HCT116 (cell line): ENCODE results near the gene STUM. TPM values are rescaled to one million over a fixed set of nuclear protein-coding genes. Genes with fewer than 3 reads are reported as not detected.

Source experiments
- ATAC-seq: fragments of 200-7000 bp; cut with Tn5 transposase; 2 replicates; pipeline ENCODE4 v1.9.1; 2020; ENCODE audit warnings: mild to moderate bottlenecking, moderate library complexity
- BruUV-seq: library from RNA; stranded (reverse); fragments of 400-500 nt; replicated peaks from 2 replicates; lab custom pipeline; 2021; lab: Mats Ljungman, UMichigan
- CTCF ChIA-PET: fragments of 300-600 bp; sonication (Branson Sonifier 250); formaldehyde crosslinking; loops from one replicate; lab custom pipeline; 2021; ENCODE audit warnings: antibody characterized with exemption; lab: Charles Lee
- POLR2A ChIA-PET: fragments of 300-600, 350-600 bp; sonication (Branson Sonifier 250); formaldehyde crosslinking; loops from one replicate; lab custom pipeline; 2021; ENCODE audit warnings: antibody characterized with exemption; lab: Charles Lee
- RAD21 ChIA-PET, 2 experiments: fragments of 300-600 bp; sonication (Branson Sonifier 250); formaldehyde crosslinking; loops; one replicate each; lab custom pipeline; 2023; ENCODE audit warnings: low total read pairs in 2 of 2; ENCODE audit not compliant: uncharacterized antibody in 2 of 2, unreplicated experiment in 2 of 2, low non-redundant PET in 1 of 2; lab: Charles Lee
- DNase-seq: peaks from one replicate; pipeline ENCODE4 v3.0.0-alpha.2; 2010; ENCODE audit warnings: low read depth, low spot score
- H2AFZ ChIP-seq: fragments of 200-600 bp; shearing (Covaris generic), sonication (generic); 2 replicates; pipeline ENCODE4 v1.6.1; 2017; ENCODE audit warnings: low read depth, mixed run types, mixed read lengths, antibody characterized with exemption, low read length; ENCODE audit not compliant: poor library complexity, severe bottlenecking
- H3K27ac ChIP-seq: 2 replicates; pipeline ENCODE4 v1.5.1; 2012; ENCODE audit warnings: low read depth, low read length
- H3K27me3 ChIP-seq: fragments of 200-600 bp; sonication (generic); 2 replicates; pipeline ENCODE4 v1.6.1; 2016; ENCODE audit warnings: mixed run types, low read length, mixed read lengths; ENCODE audit not compliant: insufficient read depth
- H3K36me3 ChIP-seq, 2 experiments: fragments of 200-500 bp in 1 of 2; fragments of 200-600 bp in 1 of 2; sonication (Bioruptor generic) in 1 of 2; sonication (generic) in 1 of 2; 2 replicates each; pipeline versions ENCODE4 v1.5.1 to v1.6.1; 2014 to 2016; ENCODE audit warnings: low read length in 2 of 2, inconsistent platforms in 1 of 2, mixed read lengths in 1 of 2, mixed run types in 1 of 2; ENCODE audit not compliant: insufficient read depth in 2 of 2, control insufficient read depth in 1 of 2
- H3K4me1 ChIP-seq, 2 experiments: fragments of 200-600 bp in 1 of 2; sonication (generic) in 1 of 2; 2 replicates each; pipeline versions ENCODE4 v1.5.1 to v1.6.1; 2012 to 2017; ENCODE audit warnings: low read length in 2 of 2, inconsistent platforms in 1 of 2, mild to moderate bottlenecking in 1 of 2, mixed read lengths in 1 of 2, mixed run types in 1 of 2, moderate library complexity in 1 of 2; ENCODE audit not compliant: insufficient read depth in 2 of 2, control insufficient read depth in 1 of 2
- H3K4me2 ChIP-seq: fragments of 200-600 bp; sonication (generic); 2 replicates; pipeline ENCODE4 v1.6.1; 2017; ENCODE audit warnings: mixed run types, low read length, mixed read lengths
- H3K4me3 ChIP-seq, 2 experiments: fragments of 200-600 bp in 1 of 2; sonication (generic) in 1 of 2; replicated peaks in 1 of 2; 2 replicates each; pipeline ENCODE4 v1.5.1; 2011 to 2016; ENCODE audit warnings: low read length in 2 of 2, control low read depth in 1 of 2, low read depth in 1 of 2, mild to moderate bottlenecking in 1 of 2, mixed read lengths in 1 of 2, mixed run types in 1 of 2
- H3K79me2 ChIP-seq: fragments of 200-600 bp; sonication (generic); 2 replicates; pipeline ENCODE4 v1.6.1; 2017; ENCODE audit warnings: mild to moderate bottlenecking, mixed run types, low read length, moderate library complexity, mixed read lengths; ENCODE audit not compliant: insufficient read depth
- H3K9ac ChIP-seq: fragments of 200-600 bp; sonication (generic); 2 replicates; pipeline ENCODE4 v1.6.1; 2016; ENCODE audit warnings: low read length, mixed read lengths
- H3K9me2 ChIP-seq: fragments of 200-600 bp; sonication (generic), shearing (Covaris generic); 2 replicates; pipeline ENCODE4 v1.6.1; 2017; ENCODE audit warnings: mixed run types, mild to moderate bottlenecking, moderate library complexity; ENCODE audit not compliant: insufficient read depth
- H3K9me3 ChIP-seq, 2 experiments: fragments of 200-500 bp in 1 of 2; fragments of 200-600 bp in 1 of 2; sonication (Bioruptor generic) in 1 of 2; sonication (generic) in 1 of 2; 2 replicates each; pipeline ENCODE4 v1.6.1; 2014 to 2017; ENCODE audit warnings: low read length in 2 of 2, mixed read lengths in 2 of 2, inconsistent platforms in 1 of 2, low read depth in 1 of 2, mild to moderate bottlenecking in 1 of 2, mixed run types in 1 of 2, moderate library complexity in 1 of 2; ENCODE audit not compliant: control insufficient read depth in 1 of 2, insufficient read depth in 1 of 2
- H4K20me1 ChIP-seq: fragments of 200-600 bp; sonication (generic), shearing (Covaris generic); 2 replicates; pipeline ENCODE4 v1.6.1; 2017; ENCODE audit warnings: mixed run types, mild to moderate bottlenecking, moderate library complexity; ENCODE audit not compliant: insufficient read depth
- CEBPB ChIP-seq: IDR thresholded peaks from 2 replicates; pipeline ENCODE4 v1.6.1; 2012; ENCODE audit warnings: low read depth
- EGR1 ChIP-seq: IDR thresholded peaks from 2 replicates; pipeline ENCODE4 v1.6.1; 2012; ENCODE audit warnings: low read depth
- EZH2 ChIP-seq: fragments of 200-600 bp; sonication (generic); IDR thresholded peaks from 2 replicates; pipeline ENCODE4 v1.6.1; 2017; ENCODE audit warnings: antibody characterized with exemption, mixed run types
- EZH2phosphoT487 ChIP-seq: fragments of 200-600 bp; IDR thresholded peaks from 2 replicates; pipeline ENCODE4 v1.6.1; 2018; ENCODE audit warnings: antibody characterized with exemption, borderline replicate concordance
- POLR2A ChIP-seq: IDR thresholded peaks from 2 replicates; pipeline ENCODE4 v1.7.0; 2011; ENCODE audit warnings: borderline replicate concordance; ENCODE audit not compliant: insufficient read depth, insufficient read length; ENCODE audit errors: extremely low read depth
- RAD21 ChIP-seq: IDR thresholded peaks from 2 replicates; pipeline ENCODE4 v1.6.1; 2012; ENCODE audit warnings: low read depth, mild to moderate bottlenecking
- SP1 ChIP-seq: IDR thresholded peaks from 2 replicates; pipeline ENCODE4 v1.6.1; 2012; ENCODE audit warnings: low read depth
- intact Hi-C: fragments of 100-400 bp; cut with micrococcal nuclease; formaldehyde crosslinking; loops from 2 replicates; pipeline ENCODE4 v1.10.0; 2022
- total RNA-seq: library from RNA; stranded (reverse); gene quantifications from one replicate; pipeline ENCODE4 v1.2.1, GENCODE V29; 2021; ENCODE audit not compliant: unreplicated experiment
- TF ChIP-seq, protein P1 (sequence below): IDR thresholded peaks from 2 replicates; pipeline ENCODE4 v1.6.1; 2012
- TF ChIP-seq, protein P2 (sequence below), 3 experiments: fragments of 200-600 bp in 1 of 3; sonication (generic) in 1 of 3; IDR thresholded peaks in 2 of 3; conservative IDR thresholded peaks in 1 of 3; 2 replicates each; pipeline ENCODE4 v1.5.1; 2012 to 2017; ENCODE audit warnings: low read depth in 2 of 3, low read length in 2 of 3, antibody characterized with exemption in 1 of 3, borderline replicate concordance in 1 of 3, control low read depth in 1 of 3, mild to moderate bottlenecking in 1 of 3, mixed read lengths in 1 of 3, mixed run types in 1 of 3, moderate library complexity in 1 of 3; ENCODE audit not compliant: insufficient read depth in 1 of 3
- TF ChIP-seq, protein P3 (sequence below): IDR thresholded peaks from 2 replicates; pipeline ENCODE4 v1.6.1; 2011; ENCODE audit warnings: mild to moderate bottlenecking, low read length, moderate library complexity; ENCODE audit not compliant: insufficient replicate concordance; ENCODE audit errors: extremely low read depth

Gene STUM
- total RNA-seq, 1 experiment from 2014 or later = not detected

DNA sequence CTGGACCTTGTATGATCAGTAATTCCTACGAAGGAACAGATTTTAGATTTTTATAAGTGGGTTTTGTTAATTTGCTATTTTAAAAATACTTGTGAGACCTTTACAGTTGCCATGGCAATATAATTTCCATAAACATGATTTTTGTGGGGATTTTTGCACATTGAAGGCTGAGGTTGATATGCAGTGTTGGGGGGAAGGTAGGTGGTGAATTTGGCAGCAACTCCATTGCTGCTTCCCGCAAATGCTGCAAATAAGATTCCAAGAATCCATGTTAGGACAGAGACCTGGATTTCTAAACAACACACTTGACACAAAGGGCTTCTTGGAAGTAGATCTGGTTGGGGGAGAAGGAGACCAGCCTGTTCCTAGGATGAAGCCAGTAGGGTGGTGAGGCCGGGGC is 18.2 kb downstream of the STUM start:
- no peaks in the 10 kb centered on the region for H3K9me3 ChIP-seq
- DNase-seq (no peak), ATAC-seq (no peak)
- H3K79me2 ChIP-seq = no peaks in the 10 kb centered on the region
- no peaks in the 10 kb centered on the region for H4K20me1 ChIP-seq
- ChIA-PET CTCF (interaction anchor here (1.6 kb wide), 1 partner anchor 20 kb away, joined by 9 read pairs; no protein-coding TSS in a partner anchor), RAD21 (no interaction called here), POLR2A (no interaction called here)
- H3K36me3 ChIP-seq = no peaks in the 10 kb centered on the region
- no TSS peak for BruUV-seq
- intact Hi-C loops = no loop called here
- no peak overlapping the region for H3K4me2 ChIP-seq
- H3K4me3 ChIP-seq = no peak overlapping the region
- no peaks in the 10 kb centered on the region for H3K9me2 ChIP-seq
- H3K27ac ChIP-seq = no peak overlapping the region
- no peak overlapping the region for H2AFZ ChIP-seq
- no peak for TF ChIP-seq EGR1
- no peaks in the 10 kb centered on the region for H3K27me3 ChIP-seq
- no peaks in the 10 kb centered on the region for H3K4me1 ChIP-seq
- H3K9ac ChIP-seq = no peak overlapping the region

DNA sequence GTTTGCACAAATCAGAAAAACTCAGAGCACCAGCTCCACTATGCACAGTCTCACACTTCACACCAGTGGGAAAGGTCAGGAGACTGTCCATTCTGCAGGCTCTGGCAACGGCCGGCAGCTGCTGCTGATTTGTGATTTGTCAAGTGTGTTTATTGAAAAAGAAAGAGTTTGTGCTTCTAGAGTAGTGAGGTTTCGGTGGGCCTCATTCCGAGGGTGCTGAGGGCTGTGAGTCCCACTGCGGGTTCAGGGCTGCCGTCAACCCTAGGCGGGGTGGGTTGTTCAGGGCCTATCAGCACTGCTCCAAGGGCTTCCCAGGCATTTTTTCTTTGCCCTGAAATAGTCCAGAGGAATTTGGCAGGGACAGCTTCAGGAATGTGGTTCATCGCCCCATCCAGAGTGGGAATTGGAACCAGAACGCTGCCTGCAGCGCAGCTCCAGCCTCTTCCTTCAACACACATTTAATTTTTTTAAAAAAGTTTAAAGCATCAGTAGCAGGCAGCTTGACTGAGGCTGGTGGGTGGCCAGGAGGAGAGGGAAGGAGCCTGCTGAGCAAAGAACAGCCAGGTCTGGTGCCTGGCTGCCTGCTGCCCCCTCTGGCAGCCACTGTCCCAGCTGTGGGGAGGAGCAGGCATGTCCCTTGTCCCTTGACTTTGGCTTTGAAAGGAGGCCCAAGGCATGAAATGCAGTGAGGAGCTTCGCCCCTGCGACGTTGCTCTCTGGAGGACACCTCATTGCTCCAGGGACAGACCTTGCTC is 19.7 kb downstream of the STUM start:
- H3K79me2 ChIP-seq = no peaks in the 10 kb centered on the region
- ATAC-seq (peak; percentile 77), DNase-seq (peak; percentile 6)
- H3K36me3 ChIP-seq = no peaks in the 10 kb centered on the region
- no peak overlapping the region for H3K9ac ChIP-seq
- no peak overlapping the region for H3K4me3 ChIP-seq
- H3K27me3 ChIP-seq = no peaks in the 10 kb centered on the region
- BruUV-seq = no TSS peak
- H3K27ac ChIP-seq = no peak overlapping the region
- ChIA-PET RAD21 (no interaction called here), CTCF (interaction anchor here (0.6 to 1.6 kb wide), 3 partner anchors 10 to 21 kb away, joined by 4 to 9 read pairs (median 5); partner anchors contain the start of gene STUM), POLR2A (no interaction called here)
- no peaks in the 10 kb centered on the region for H4K20me1 ChIP-seq
- no peaks in the 10 kb centered on the region for H3K9me3 ChIP-seq
- H2AFZ ChIP-seq = no peak overlapping the region
- H3K4me2 ChIP-seq = no peak overlapping the region
- no peaks in the 10 kb centered on the region for H3K4me1 ChIP-seq
- TF ChIP-seq RAD21 = peak; percentile 44
- TF ChIP-seq SP1 = no peak
- no peak for TF ChIP-seq EZH2phosphoT487
- TF ChIP-seq, protein P1, sequence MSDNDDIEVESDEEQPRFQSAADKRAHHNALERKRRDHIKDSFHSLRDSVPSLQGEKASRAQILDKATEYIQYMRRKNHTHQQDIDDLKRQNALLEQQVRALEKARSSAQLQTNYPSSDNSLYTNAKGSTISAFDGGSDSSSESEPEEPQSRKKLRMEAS = no peak
- no peak for TF ChIP-seq EZH2
- TF ChIP-seq, protein P2, sequence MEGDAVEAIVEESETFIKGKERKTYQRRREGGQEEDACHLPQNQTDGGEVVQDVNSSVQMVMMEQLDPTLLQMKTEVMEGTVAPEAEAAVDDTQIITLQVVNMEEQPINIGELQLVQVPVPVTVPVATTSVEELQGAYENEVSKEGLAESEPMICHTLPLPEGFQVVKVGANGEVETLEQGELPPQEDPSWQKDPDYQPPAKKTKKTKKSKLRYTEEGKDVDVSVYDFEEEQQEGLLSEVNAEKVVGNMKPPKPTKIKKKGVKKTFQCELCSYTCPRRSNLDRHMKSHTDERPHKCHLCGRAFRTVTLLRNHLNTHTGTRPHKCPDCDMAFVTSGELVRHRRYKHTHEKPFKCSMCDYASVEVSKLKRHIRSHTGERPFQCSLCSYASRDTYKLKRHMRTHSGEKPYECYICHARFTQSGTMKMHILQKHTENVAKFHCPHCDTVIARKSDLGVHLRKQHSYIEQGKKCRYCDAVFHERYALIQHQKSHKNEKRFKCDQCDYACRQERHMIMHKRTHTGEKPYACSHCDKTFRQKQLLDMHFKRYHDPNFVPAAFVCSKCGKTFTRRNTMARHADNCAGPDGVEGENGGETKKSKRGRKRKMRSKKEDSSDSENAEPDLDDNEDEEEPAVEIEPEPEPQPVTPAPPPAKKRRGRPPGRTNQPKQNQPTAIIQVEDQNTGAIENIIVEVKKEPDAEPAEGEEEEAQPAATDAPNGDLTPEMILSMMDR (IDR thresholded peaks at IDR 0.05 in 2 of 3, conservative IDR thresholded peaks at IDR 0.05 in 1 of 3; ENCODE audit: borderline replicate concordance in 1 of 3, insufficient read depth in 1 of 3, low read depth in 2 of 3, low read length in 2 of 3) = peak; percentile 24 to 59 (median 48); a peak in 5 of 6 replicates
- TF ChIP-seq, protein P3, sequence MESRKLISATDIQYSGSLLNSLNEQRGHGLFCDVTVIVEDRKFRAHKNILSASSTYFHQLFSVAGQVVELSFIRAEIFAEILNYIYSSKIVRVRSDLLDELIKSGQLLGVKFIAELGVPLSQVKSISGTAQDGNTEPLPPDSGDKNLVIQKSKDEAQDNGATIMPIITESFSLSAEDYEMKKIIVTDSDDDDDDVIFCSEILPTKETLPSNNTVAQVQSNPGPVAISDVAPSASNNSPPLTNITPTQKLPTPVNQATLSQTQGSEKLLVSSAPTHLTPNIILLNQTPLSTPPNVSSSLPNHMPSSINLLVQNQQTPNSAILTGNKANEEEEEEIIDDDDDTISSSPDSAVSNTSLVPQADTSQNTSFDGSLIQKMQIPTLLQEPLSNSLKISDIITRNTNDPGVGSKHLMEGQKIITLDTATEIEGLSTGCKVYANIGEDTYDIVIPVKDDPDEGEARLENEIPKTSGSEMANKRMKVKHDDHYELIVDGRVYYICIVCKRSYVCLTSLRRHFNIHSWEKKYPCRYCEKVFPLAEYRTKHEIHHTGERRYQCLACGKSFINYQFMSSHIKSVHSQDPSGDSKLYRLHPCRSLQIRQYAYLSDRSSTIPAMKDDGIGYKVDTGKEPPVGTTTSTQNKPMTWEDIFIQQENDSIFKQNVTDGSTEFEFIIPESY = no peak
- TF ChIP-seq POLR2A = no peak
- TF ChIP-seq CEBPB = no peak
- no peaks in the 10 kb centered on the region for H3K9me2 ChIP-seq
- intact Hi-C loops = no loop called here
